ENCODE measurements around the gene KCNIP4.

DNA sequence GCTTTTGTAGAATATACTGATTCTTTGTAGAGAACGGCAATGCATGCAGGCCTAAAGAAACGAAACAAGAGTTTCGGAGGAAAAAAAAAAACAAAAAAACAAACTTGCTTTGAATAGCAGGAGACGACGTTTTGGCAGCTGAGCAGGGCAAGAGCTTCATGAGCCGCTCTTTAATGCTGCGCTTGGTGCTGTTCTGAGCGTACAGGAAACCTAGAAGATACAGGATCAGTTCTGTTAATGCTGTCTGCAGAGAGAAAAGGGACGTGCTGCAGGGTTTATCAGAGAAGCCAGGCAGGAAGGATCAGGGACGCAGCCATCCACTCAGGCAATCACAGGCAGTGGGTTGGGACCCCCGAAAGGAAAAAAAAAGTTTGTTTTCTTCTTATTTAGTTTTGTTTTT is 1066.1 kb downstream of the KCNIP4 start:
- TF ChIP-seq, protein P1, sequence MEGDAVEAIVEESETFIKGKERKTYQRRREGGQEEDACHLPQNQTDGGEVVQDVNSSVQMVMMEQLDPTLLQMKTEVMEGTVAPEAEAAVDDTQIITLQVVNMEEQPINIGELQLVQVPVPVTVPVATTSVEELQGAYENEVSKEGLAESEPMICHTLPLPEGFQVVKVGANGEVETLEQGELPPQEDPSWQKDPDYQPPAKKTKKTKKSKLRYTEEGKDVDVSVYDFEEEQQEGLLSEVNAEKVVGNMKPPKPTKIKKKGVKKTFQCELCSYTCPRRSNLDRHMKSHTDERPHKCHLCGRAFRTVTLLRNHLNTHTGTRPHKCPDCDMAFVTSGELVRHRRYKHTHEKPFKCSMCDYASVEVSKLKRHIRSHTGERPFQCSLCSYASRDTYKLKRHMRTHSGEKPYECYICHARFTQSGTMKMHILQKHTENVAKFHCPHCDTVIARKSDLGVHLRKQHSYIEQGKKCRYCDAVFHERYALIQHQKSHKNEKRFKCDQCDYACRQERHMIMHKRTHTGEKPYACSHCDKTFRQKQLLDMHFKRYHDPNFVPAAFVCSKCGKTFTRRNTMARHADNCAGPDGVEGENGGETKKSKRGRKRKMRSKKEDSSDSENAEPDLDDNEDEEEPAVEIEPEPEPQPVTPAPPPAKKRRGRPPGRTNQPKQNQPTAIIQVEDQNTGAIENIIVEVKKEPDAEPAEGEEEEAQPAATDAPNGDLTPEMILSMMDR (IDR thresholded peaks at IDR 0.05 in 8 of 11, conservative IDR thresholded peaks at IDR 0.05 in 3 of 11): no peak
- TF ChIP-seq POLR2A (IDR thresholded peaks at IDR 0.05): no peak
- no peak for TF ChIP-seq POLR2AphosphoS5 (IDR thresholded peaks at IDR 0.05)
